ENCODE measurements around the gene TIE1. TPM values are rescaled to one million over a fixed set of nuclear protein-coding genes. Genes with fewer than 3 reads are reported as not detected.

The TIE1 gene
- total and polyA plus RNA-seq, 2 of the 13 experiments (the other 11 are each of a cell fraction or from before 2014, with no cell fraction given) = 0.58 to 0.84 TPM

DNA sequence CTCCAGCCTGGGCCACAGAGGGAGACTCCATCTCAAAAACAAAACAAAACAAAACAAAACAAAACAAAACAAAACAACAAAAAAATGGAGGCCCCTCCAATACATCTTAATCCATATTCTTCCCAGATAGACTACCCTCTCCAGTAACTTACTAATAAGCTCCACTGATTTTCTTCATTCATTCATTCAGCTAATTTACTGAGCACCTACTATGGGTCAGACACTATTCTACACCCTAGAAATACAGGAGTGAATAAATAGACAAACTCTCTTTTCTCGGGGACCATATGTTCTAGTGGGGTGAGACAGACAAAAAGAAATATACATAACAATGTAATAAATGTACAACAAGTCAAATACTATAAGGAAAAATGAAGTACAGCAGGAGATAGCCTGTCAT is 50.2 kb downstream of the TIE1 start:
- 88% methylated on average over 1 of the region's 1 CpG for WGBS (ENCODE audit: low lambda C conversion rate)
- Histone ChIP-seq H2AFZ (ENCODE audit: low read length) (no peak overlapping the region), H3K79me2 (ENCODE audit: insufficient read depth, low read length) (no peaks in the 10 kb centered on the region), H3K9ac (ENCODE audit: insufficient read depth, low read depth, low read length) (no peak overlapping the region), H3K4me1 (ENCODE audit: insufficient read depth, low read length) (peaks cover 52% of the 10 kb centered on the region), H3K27ac (ENCODE audit: extremely low read length, insufficient read depth, low read length) (no peak overlapping the region), H3K4me2 (ENCODE audit: low read depth, low read length) (no peak overlapping the region), H3K36me3 (replicated peaks in 1 of 2; ENCODE audit: control insufficient read depth in 1 of 2, insufficient read depth in 2 of 2, low read length in 2 of 2) (no peaks in the 10 kb centered on the region), H3K27me3 (ENCODE audit: control insufficient read depth in 1 of 2, insufficient read depth in 2 of 2, low read length in 2 of 2) (no peaks in the 10 kb centered on the region; a peak in 1 of 5 replicates), H3K4me3 (replicated peaks in 1 of 3; ENCODE audit: insufficient read depth in 1 of 3, low read depth in 2 of 3, low read length in 3 of 3) (no peak overlapping the region), H3K9me3 (ENCODE audit: low read length) (no peaks in the 10 kb centered on the region), H4K20me1 (ENCODE audit: insufficient read depth, low read length) (no peaks in the 10 kb centered on the region)
- in situ Hi-C loops (cut with HindIII; ENCODE audit: extremely low pct_ligation_motif_present, low pct_unique_long_range_greater_than_20kb) = no loop called here
- intact Hi-C loops (cut with micrococcal nuclease; ENCODE audit: unreplicated experiment) = no loop called here
- TF ChIP-seq SIX4 (CRISPR knock-in tag; IDR thresholded peaks at IDR 0.05) = no peak
- TF ChIP-seq GABPB1 (CRISPR knock-in tag; IDR thresholded peaks at IDR 0.05) = no peak
- no peak for TF ChIP-seq ZFX (CRISPR knock-in tag; IDR thresholded peaks at IDR 0.05; ENCODE audit: low read depth)
- TF ChIP-seq, protein P1, sequence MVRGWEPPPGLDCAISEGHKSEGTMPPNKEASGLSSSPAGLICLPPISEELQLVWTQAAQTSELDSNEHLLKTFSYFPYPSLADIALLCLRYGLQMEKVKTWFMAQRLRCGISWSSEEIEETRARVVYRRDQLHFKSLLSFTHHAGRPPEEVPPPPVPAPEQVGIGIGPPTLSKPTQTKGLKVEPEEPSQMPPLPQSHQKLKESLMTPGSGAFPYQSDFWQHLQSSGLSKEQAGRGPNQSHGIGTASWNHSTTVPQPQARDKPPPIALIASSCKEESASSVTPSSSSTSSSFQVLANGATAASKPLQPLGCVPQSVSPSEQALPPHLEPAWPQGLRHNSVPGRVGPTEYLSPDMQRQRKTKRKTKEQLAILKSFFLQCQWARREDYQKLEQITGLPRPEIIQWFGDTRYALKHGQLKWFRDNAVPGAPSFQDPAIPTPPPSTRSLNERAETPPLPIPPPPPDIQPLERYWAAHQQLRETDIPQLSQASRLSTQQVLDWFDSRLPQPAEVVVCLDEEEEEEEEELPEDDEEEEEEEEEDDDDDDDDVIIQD (CRISPR knock-in tag; IDR thresholded peaks at IDR 0.05; ENCODE audit: low read depth) = no peak
- no peak for TF ChIP-seq HNRNPUL1 (IDR thresholded peaks at IDR 0.05; ENCODE audit: low read depth, low read length)
- no peak for TF ChIP-seq SIN3A (IDR thresholded peaks at IDR 0.05; ENCODE audit: borderline replicate concordance, low read depth, low read length)
- no peak for TF ChIP-seq ZNF713 (CRISPR knock-in tag; IDR thresholded peaks at IDR 0.05)
- no peak for TF ChIP-seq NR1H2 (CRISPR knock-in tag; IDR thresholded peaks at IDR 0.05; ENCODE audit: borderline replicate concordance, low read depth)
- TF ChIP-seq KDM6A (CRISPR knock-in tag; IDR thresholded peaks at IDR 0.05; ENCODE audit: low read depth) = no peak
- no peak for TF ChIP-seq RELA (CRISPR knock-in tag; IDR thresholded peaks at IDR 0.05)
- TF ChIP-seq, protein P2, sequence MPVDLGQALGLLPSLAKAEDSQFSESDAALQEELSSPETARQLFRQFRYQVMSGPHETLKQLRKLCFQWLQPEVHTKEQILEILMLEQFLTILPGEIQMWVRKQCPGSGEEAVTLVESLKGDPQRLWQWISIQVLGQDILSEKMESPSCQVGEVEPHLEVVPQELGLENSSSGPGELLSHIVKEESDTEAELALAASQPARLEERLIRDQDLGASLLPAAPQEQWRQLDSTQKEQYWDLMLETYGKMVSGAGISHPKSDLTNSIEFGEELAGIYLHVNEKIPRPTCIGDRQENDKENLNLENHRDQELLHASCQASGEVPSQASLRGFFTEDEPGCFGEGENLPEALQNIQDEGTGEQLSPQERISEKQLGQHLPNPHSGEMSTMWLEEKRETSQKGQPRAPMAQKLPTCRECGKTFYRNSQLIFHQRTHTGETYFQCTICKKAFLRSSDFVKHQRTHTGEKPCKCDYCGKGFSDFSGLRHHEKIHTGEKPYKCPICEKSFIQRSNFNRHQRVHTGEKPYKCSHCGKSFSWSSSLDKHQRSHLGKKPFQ (CRISPR knock-in tag; IDR thresholded peaks at IDR 0.05; ENCODE audit: insufficient replicate concordance) = no peak
- TF ChIP-seq ARNT2 (CRISPR knock-in tag; IDR thresholded peaks at IDR 0.05; ENCODE audit: low read depth) = no peak
- no peak for TF ChIP-seq ZSCAN21 (CRISPR knock-in tag; IDR thresholded peaks at IDR 0.05; ENCODE audit: borderline replicate concordance)
- TF ChIP-seq HNRNPL (IDR thresholded peaks at IDR 0.05; ENCODE audit: low read depth, low read length) = no peak
- TF ChIP-seq ZBTB20 (CRISPR knock-in tag; IDR thresholded peaks at IDR 0.05; ENCODE audit: borderline replicate concordance, low read depth) = no peak
- TF ChIP-seq RXRB (CRISPR knock-in tag; IDR thresholded peaks at IDR 0.05; ENCODE audit: borderline replicate concordance) = no peak
- TF ChIP-seq TBX2 (CRISPR knock-in tag; IDR thresholded peaks at IDR 0.05; ENCODE audit: borderline replicate concordance) = no peak
- no peak for TF ChIP-seq ZNF550 (CRISPR knock-in tag; IDR thresholded peaks at IDR 0.05; ENCODE audit: borderline replicate concordance)
- TF ChIP-seq ZNF768 (CRISPR knock-in tag; IDR thresholded peaks at IDR 0.05) = no peak
- no peak for TF ChIP-seq MXI1 (IDR thresholded peaks at IDR 0.05; ENCODE audit: borderline replicate concordance, low read depth, low read length)
- ChIA-PET POLR2A (interaction anchor here (4.1 kb wide), 1 partner anchor 16 kb away, joined by 32 read pairs; the partner anchor contains the start of gene ELOVL1), CTCF (ENCODE audit: low intra/inter-chr PET ratio, low total read pairs) (no interaction called here)
- DNase-seq (ENCODE audit: low spot score) (no peak), FAIRE-seq (no peak), ATAC-seq (no peak)
- no TSS peak for BruUV-seq (replicated peaks)

Data from HepG2 (cell line).